Gastrocnemius medialis (tissue), 4 donors: ENCODE measurements around the gene ZAP70.

Experiments
- CTCF ChIP-seq, 5 experiments: fragments of 450-650 bp in 3 of 5; fragments of 200-600 bp in 2 of 5; sonication (generic) in 2 of 5; IDR thresholded peaks in 4 of 5; conservative IDR thresholded peaks in 1 of 5; 1 replicate in 4 of 5; 2 replicates in 1 of 5; pipeline ENCODE4 v1.5.1; 2016 to 2019; ENCODE audit warnings: antibody characterized with exemption in 5 of 5, mild to moderate bottlenecking in 3 of 5, moderate library complexity in 3 of 5
- POLR2A ChIP-seq, 2 donors: fragments of 450-650 bp; IDR thresholded peaks; one replicate each; pipeline ENCODE4 v1.6.1; 2017; ENCODE audit warnings: antibody characterized with exemption in 2 of 2, mild to moderate bottlenecking in 2 of 2, moderate library complexity in 2 of 2

- no peak for TF ChIP-seq CTCF (IDR thresholded peaks at IDR 0.05 in 4 of 5, conservative IDR thresholded peaks at IDR 0.05 in 1 of 5)
- TF ChIP-seq POLR2A (IDR thresholded peaks at IDR 0.05), result no peak
Measured at GRCh38 chr2:97688062-97688827, 25.1 kb upstream of the ZAP70 start.
